Kidney epithelial cell (primary cell): ENCODE data around the gene SEPTIN10. TPM values are rescaled to one million over a fixed set of nuclear protein-coding genes. Genes with fewer than 3 reads are reported as not detected.

Experiments
- DNase-seq: peaks from one replicate; pipeline ENCODE4 v3.0.0-alpha.2; 2010; ENCODE audit warnings: low read depth
- H3K27me3 ChIP-seq: 2 replicates; pipeline ENCODE4 v1.6.0; 2011; ENCODE audit warnings: low read length; ENCODE audit not compliant: control insufficient read depth, insufficient read depth
- H3K36me3 ChIP-seq: 2 replicates; pipeline ENCODE4 v1.5.1; 2011; ENCODE audit warnings: low read length; ENCODE audit not compliant: control insufficient read depth, insufficient read depth
- H3K4me3 ChIP-seq: 2 replicates; pipeline ENCODE4 v1.5.1; 2011; ENCODE audit warnings: low read depth, mild to moderate bottlenecking, control low read depth, low read length
- CTCF ChIP-seq: IDR thresholded peaks from 2 replicates; pipeline ENCODE4 v1.5.1; 2011; ENCODE audit warnings: mild to moderate bottlenecking, moderate library complexity, low read length, control low read depth, inconsistent platforms; ENCODE audit not compliant: insufficient read depth, poor library complexity, severe bottlenecking
- total RNA-seq: library from RNA; depleted of rRNA; stranded (reverse); fragments of >200 nt; gene quantifications from 2 replicates; pipeline ENCODE4 v1.2.3, GENCODE V29; 2015

Gene SEPTIN10
- total RNA-seq, 1 donor from 2014 or later, result 43.2 TPM

- TF ChIP-seq CTCF, result peak; percentile 94
- no peak overlapping the region for H3K4me3 ChIP-seq
- H3K27me3 ChIP-seq, result no peaks in the 10 kb centered on the region
- H3K36me3 ChIP-seq, result no peaks in the 10 kb centered on the region
- peak; percentile 23 for DNase-seq
These were observed 103.4 kb downstream of the SEPTIN10 start for GRCh38 chr2:109510136-109511028.

GRCh38 chr2:109508556-109508955 lies 105.2 kb downstream of the SEPTIN10 start:
- no peak for DNase-seq
- Histone ChIP-seq H3K36me3 (no peaks in the 10 kb centered on the region), H3K27me3 (no peaks in the 10 kb centered on the region), H3K4me3 (no peak overlapping the region)
- no peak for TF ChIP-seq CTCF

- H3K36me3 ChIP-seq, result no peaks in the 10 kb centered on the region
- H3K4me3 ChIP-seq, result no peak overlapping the region
- no peaks in the 10 kb centered on the region for H3K27me3 ChIP-seq
- no peak for TF ChIP-seq CTCF
- no peak for DNase-seq
These were observed 105.9 kb downstream of the SEPTIN10 start for GRCh38 chr2:109507828-109508227.

GRCh38 chr2:109507217-109507616 lies 106.5 kb downstream of the SEPTIN10 start:
- Histone ChIP-seq H3K36me3 (no peaks in the 10 kb centered on the region), H3K4me3 (no peak overlapping the region), H3K27me3 (no peaks in the 10 kb centered on the region)
- no peak for DNase-seq
- no peak for TF ChIP-seq CTCF

GRCh38 chr2:109503191-109503590 lies 110.6 kb downstream of the SEPTIN10 start:
- DNase-seq, result no peak
- Histone ChIP-seq H3K27me3 (no peaks in the 10 kb centered on the region), H3K36me3 (no peaks in the 10 kb centered on the region), H3K4me3 (no peak overlapping the region)
- no peak for TF ChIP-seq CTCF

GRCh38 chr2:109501461-109501860 lies 112.3 kb downstream of the SEPTIN10 start:
- no peak for TF ChIP-seq CTCF
- no peak for DNase-seq
- H3K36me3 ChIP-seq, result no peaks in the 10 kb centered on the region
- no peak overlapping the region for H3K4me3 ChIP-seq
- H3K27me3 ChIP-seq, result no peaks in the 10 kb centered on the region
